Measurements from ENCODE around the gene FKBP4. TPM values are rescaled to one million over a fixed set of nuclear protein-coding genes. Genes with fewer than 3 reads are reported as not detected.

FKBP4 gene
- total and polyA plus RNA-seq, 9 of the 15 experiments (the other 6 are each of a cell fraction or from before 2014, with no cell fraction given), result 16.3 to 154 (median 90.1) TPM

DNA sequence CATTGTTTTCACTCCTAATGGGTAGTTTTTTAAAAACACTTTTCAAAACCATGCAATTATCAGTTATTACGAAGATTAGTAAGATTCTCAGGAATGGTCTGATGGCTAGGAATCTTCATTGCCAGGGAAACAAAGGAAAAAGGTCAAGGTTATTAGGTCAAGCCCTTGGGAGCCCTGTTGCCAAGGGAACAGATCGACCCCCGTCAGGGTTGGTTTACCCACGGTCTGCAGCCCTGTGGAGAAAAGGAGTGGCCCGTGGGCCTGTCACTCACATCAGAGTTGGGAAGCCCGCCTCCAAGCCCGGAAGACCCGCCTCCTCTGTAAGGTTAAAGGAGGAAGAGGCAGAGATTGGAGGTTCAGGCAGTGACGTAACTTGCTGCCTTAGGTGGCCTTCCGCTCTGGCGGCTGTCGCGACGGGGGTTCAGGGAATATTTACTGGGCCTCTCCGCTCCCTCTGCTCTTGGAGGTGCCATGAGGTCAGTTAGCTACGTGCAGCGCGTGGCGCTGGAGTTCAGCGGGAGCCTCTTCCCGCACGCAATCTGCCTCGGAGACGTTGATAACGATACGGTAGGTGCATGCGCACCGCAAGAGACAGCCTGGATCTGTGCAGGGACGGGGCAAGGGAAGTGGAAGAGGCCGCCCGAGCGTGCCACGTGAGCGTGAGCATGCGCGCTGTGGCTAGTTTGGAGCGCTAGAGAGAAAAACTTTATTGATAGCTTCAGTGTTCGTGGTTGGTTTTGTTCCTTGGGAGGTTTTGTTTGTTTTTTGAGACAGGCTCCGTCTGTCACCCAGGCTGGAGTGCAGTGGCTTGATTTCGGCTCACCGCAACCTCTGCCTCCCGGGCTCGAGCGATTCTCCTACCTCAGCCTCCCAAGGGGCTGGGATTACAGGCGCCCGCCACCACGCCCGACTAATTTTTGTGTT, 17.8 kb downstream of the FKBP4 start, which contains the start of gene ITFG2 (continued):
- TF ChIP-seq, protein P1, sequence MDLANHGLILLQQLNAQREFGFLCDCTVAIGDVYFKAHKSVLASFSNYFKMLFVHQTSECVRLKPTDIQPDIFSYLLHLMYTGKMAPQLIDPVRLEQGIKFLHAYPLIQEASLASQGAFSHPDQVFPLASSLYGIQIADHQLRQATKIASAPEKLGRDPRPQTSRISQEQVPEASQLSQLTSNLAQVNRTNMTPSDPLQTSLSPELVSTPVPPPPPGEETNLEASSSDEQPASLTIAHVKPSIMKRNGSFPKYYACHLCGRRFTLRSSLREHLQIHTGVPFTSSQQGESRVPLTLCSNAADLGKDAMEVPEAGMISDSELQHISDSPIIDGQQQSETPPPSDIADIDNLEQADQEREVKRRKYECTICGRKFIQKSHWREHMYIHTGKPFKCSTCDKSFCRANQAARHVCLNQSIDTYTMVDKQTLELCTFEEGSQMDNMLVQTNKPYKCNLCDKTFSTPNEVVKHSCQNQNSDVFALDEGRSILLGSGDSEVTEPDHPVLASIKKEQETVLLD (IDR thresholded peaks at IDR 0.05), result peak; percentile 94
- TF ChIP-seq, protein P2, sequence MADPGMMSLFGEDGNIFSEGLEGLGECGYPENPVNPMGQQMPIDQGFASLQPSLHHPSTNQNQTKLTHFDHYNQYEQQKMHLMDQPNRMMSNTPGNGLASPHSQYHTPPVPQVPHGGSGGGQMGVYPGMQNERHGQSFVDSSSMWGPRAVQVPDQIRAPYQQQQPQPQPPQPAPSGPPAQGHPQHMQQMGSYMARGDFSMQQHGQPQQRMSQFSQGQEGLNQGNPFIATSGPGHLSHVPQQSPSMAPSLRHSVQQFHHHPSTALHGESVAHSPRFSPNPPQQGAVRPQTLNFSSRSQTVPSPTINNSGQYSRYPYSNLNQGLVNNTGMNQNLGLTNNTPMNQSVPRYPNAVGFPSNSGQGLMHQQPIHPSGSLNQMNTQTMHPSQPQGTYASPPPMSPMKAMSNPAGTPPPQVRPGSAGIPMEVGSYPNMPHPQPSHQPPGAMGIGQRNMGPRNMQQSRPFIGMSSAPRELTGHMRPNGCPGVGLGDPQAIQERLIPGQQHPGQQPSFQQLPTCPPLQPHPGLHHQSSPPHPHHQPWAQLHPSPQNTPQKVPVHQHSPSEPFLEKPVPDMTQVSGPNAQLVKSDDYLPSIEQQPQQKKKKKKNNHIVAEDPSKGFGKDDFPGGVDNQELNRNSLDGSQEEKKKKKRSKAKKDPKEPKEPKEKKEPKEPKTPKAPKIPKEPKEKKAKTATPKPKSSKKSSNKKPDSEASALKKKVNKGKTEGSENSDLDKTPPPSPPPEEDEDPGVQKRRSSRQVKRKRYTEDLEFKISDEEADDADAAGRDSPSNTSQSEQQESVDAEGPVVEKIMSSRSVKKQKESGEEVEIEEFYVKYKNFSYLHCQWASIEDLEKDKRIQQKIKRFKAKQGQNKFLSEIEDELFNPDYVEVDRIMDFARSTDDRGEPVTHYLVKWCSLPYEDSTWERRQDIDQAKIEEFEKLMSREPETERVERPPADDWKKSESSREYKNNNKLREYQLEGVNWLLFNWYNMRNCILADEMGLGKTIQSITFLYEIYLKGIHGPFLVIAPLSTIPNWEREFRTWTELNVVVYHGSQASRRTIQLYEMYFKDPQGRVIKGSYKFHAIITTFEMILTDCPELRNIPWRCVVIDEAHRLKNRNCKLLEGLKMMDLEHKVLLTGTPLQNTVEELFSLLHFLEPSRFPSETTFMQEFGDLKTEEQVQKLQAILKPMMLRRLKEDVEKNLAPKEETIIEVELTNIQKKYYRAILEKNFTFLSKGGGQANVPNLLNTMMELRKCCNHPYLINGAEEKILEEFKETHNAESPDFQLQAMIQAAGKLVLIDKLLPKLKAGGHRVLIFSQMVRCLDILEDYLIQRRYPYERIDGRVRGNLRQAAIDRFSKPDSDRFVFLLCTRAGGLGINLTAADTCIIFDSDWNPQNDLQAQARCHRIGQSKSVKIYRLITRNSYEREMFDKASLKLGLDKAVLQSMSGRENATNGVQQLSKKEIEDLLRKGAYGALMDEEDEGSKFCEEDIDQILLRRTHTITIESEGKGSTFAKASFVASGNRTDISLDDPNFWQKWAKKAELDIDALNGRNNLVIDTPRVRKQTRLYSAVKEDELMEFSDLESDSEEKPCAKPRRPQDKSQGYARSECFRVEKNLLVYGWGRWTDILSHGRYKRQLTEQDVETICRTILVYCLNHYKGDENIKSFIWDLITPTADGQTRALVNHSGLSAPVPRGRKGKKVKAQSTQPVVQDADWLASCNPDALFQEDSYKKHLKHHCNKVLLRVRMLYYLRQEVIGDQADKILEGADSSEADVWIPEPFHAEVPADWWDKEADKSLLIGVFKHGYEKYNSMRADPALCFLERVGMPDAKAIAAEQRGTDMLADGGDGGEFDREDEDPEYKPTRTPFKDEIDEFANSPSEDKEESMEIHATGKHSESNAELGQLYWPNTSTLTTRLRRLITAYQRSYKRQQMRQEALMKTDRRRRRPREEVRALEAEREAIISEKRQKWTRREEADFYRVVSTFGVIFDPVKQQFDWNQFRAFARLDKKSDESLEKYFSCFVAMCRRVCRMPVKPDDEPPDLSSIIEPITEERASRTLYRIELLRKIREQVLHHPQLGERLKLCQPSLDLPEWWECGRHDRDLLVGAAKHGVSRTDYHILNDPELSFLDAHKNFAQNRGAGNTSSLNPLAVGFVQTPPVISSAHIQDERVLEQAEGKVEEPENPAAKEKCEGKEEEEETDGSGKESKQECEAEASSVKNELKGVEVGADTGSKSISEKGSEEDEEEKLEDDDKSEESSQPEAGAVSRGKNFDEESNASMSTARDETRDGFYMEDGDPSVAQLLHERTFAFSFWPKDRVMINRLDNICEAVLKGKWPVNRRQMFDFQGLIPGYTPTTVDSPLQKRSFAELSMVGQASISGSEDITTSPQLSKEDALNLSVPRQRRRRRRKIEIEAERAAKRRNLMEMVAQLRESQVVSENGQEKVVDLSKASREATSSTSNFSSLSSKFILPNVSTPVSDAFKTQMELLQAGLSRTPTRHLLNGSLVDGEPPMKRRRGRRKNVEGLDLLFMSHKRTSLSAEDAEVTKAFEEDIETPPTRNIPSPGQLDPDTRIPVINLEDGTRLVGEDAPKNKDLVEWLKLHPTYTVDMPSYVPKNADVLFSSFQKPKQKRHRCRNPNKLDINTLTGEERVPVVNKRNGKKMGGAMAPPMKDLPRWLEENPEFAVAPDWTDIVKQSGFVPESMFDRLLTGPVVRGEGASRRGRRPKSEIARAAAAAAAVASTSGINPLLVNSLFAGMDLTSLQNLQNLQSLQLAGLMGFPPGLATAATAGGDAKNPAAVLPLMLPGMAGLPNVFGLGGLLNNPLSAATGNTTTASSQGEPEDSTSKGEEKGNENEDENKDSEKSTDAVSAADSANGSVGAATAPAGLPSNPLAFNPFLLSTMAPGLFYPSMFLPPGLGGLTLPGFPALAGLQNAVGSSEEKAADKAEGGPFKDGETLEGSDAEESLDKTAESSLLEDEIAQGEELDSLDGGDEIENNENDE (IDR thresholded peaks at IDR 0.05; ENCODE audit: low read depth, low read length), result no peak
- no peak for TF ChIP-seq ZNF347 (CRISPR knock-in tag; IDR thresholded peaks at IDR 0.05; ENCODE audit: low read depth)
- TF ChIP-seq RBM14 (IDR thresholded peaks at IDR 0.05; ENCODE audit: borderline replicate concordance, insufficient read depth, low read depth, low read length), result no peak
- TF ChIP-seq ZNF551 (CRISPR knock-in tag; IDR thresholded peaks at IDR 0.05), result no peak
- peak in 1 of 2 experiments; percentile 57; a peak in 1 of 4 replicates for TF ChIP-seq RCOR1 (IDR thresholded peaks at IDR 0.05; ENCODE audit: borderline replicate concordance in 1 of 2, low read depth in 2 of 2, low read length in 2 of 2)
- TF ChIP-seq ZNF354B (CRISPR knock-in tag; IDR thresholded peaks at IDR 0.05), result no peak
- TF ChIP-seq, protein P3, sequence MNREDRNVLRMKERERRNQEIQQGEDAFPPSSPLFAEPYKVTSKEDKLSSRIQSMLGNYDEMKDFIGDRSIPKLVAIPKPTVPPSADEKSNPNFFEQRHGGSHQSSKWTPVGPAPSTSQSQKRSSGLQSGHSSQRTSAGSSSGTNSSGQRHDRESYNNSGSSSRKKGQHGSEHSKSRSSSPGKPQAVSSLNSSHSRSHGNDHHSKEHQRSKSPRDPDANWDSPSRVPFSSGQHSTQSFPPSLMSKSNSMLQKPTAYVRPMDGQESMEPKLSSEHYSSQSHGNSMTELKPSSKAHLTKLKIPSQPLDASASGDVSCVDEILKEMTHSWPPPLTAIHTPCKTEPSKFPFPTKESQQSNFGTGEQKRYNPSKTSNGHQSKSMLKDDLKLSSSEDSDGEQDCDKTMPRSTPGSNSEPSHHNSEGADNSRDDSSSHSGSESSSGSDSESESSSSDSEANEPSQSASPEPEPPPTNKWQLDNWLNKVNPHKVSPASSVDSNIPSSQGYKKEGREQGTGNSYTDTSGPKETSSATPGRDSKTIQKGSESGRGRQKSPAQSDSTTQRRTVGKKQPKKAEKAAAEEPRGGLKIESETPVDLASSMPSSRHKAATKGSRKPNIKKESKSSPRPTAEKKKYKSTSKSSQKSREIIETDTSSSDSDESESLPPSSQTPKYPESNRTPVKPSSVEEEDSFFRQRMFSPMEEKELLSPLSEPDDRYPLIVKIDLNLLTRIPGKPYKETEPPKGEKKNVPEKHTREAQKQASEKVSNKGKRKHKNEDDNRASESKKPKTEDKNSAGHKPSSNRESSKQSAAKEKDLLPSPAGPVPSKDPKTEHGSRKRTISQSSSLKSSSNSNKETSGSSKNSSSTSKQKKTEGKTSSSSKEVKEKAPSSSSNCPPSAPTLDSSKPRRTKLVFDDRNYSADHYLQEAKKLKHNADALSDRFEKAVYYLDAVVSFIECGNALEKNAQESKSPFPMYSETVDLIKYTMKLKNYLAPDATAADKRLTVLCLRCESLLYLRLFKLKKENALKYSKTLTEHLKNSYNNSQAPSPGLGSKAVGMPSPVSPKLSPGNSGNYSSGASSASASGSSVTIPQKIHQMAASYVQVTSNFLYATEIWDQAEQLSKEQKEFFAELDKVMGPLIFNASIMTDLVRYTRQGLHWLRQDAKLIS (CRISPR knock-in tag; IDR thresholded peaks at IDR 0.05), result no peak
- peak; percentile 98 for TF ChIP-seq POLR2A (conservative IDR thresholded peaks at IDR 0.05)
- no peak for TF ChIP-seq PRMT5 (CRISPR knock-in tag; IDR thresholded peaks at IDR 0.05)
